Measurements from ENCODE around the gene PHYKPL.
"Not testable (repeated sequence)": the region's sequence is repeated elsewhere in the genome, so short reads cannot be mapped to it uniquely, and the experiment has no call there.

Gene PHYKPL

GRCh38 chr5:178231539-178232123 lies 971 bp downstream of the PHYKPL start:
- peak overlapping the region; percentile 99 for H3K4me3 ChIP-seq (ENCODE audit: low read depth, low read length, poor library complexity, severe bottlenecking)
- 0 out of 2 replicates have a peak, but pooled peaks cover 3% of the 10 kb centered on the region for H3F3A ChIP-seq (ENCODE audit: insufficient read depth, low read length)
- no peak overlapping the region for H2AFZ ChIP-seq (ENCODE audit: low read length)
- no peaks in the 10 kb centered on the region for H4K20me1 ChIP-seq (ENCODE audit: insufficient read depth, low read length)
- H3K9me3 ChIP-seq (ENCODE audit: low read length), result no peaks in the 10 kb centered on the region
- TF ChIP-seq EZH2 (IDR thresholded peaks at IDR 0.05; ENCODE audit: borderline replicate concordance, low read length) (no peak), CTCF (IDR thresholded peaks at IDR 0.05; ENCODE audit: low read length) (0 out of 2 replicates have a peak, but pooled peaks have one; percentile 7)
- H3K4me2 ChIP-seq (ENCODE audit: low read length), result peak overlapping the region; percentile 94
- H3K36me3 ChIP-seq (ENCODE audit: insufficient read depth, low read length), result peaks cover 47% of the 10 kb centered on the region
- H3K4me1 ChIP-seq (ENCODE audit: insufficient read depth, low read length, severe bottlenecking), result peaks cover 20% of the 10 kb centered on the region
- H3K9ac ChIP-seq (ENCODE audit: low read length), result peak overlapping the region; percentile 99
- no peaks in the 10 kb centered on the region for H3K9me2 ChIP-seq (ENCODE audit: low read depth, low read length)
- H3K27me3 ChIP-seq (ENCODE audit: insufficient read depth, low read length), result no peaks in the 10 kb centered on the region
- H3K27ac ChIP-seq (ENCODE audit: low read depth, low read length, poor library complexity, severe bottlenecking), result peak overlapping the region; percentile 0
- peaks cover 7% of the 10 kb centered on the region for H3K79me2 ChIP-seq (ENCODE audit: insufficient read depth, low read length)

GRCh38 chr5:178230879-178231538 lies 1.6 kb downstream of the PHYKPL start:
- Histone ChIP-seq H2AFZ (ENCODE audit: low read length) (no peak overlapping the region), H3K4me3 (ENCODE audit: low read depth, low read length, poor library complexity, severe bottlenecking) (peak overlapping the region; percentile 99), H3K79me2 (ENCODE audit: insufficient read depth, low read length) (peaks cover 7% of the 10 kb centered on the region), H3K27ac (ENCODE audit: low read depth, low read length, poor library complexity, severe bottlenecking) (peak overlapping the region; percentile 0), H3K9me2 (ENCODE audit: low read depth, low read length) (no peaks in the 10 kb centered on the region), H4K20me1 (ENCODE audit: insufficient read depth, low read length) (no peaks in the 10 kb centered on the region), H3K27me3 (ENCODE audit: insufficient read depth, low read length) (no peaks in the 10 kb centered on the region), H3K4me1 (ENCODE audit: insufficient read depth, low read length, severe bottlenecking) (peaks cover 20% of the 10 kb centered on the region), H3K9me3 (ENCODE audit: low read length) (no peaks in the 10 kb centered on the region), H3K9ac (ENCODE audit: low read length) (peak overlapping the region; percentile 99), H3F3A (ENCODE audit: insufficient read depth, low read length) (0 out of 2 replicates have a peak, but pooled peaks cover 3% of the 10 kb centered on the region), H3K36me3 (ENCODE audit: insufficient read depth, low read length) (peaks cover 50% of the 10 kb centered on the region), H3K4me2 (ENCODE audit: low read length) (peak overlapping the region; percentile 94)
- no peak for TF ChIP-seq EZH2 (IDR thresholded peaks at IDR 0.05; ENCODE audit: borderline replicate concordance, low read length)
- TF ChIP-seq CTCF (IDR thresholded peaks at IDR 0.05; ENCODE audit: low read length), result no peak

- H3K79me2 ChIP-seq (ENCODE audit: insufficient read depth, low read length), result peaks cover 7% of the 10 kb centered on the region
- no peak overlapping the region for H2AFZ ChIP-seq (ENCODE audit: low read length)
Measured at GRCh38 chr5:178229861-178230260, 2.7 kb downstream of the PHYKPL start.

GRCh38 chr5:178229111-178229510 lies 3.5 kb downstream of the PHYKPL start:
- H3K4me2 ChIP-seq (ENCODE audit: low read length); H3K79me2 ChIP-seq (ENCODE audit: insufficient read depth, low read length); H3K4me3 ChIP-seq (ENCODE audit: low read depth, low read length, poor library complexity, severe bottlenecking); H3K9me3 ChIP-seq (ENCODE audit: low read length); H3K27ac ChIP-seq (ENCODE audit: low read depth, low read length, poor library complexity, severe bottlenecking); H3F3A ChIP-seq (ENCODE audit: insufficient read depth, low read length); H3K27me3 ChIP-seq (ENCODE audit: insufficient read depth, low read length); H4K20me1 ChIP-seq (ENCODE audit: insufficient read depth, low read length); H3K9ac ChIP-seq (ENCODE audit: low read length); H3K9me2 ChIP-seq (ENCODE audit: low read depth, low read length); H2AFZ ChIP-seq (ENCODE audit: low read length): not testable (repeated sequence)
- peaks cover 20% of the 10 kb centered on the region for H3K4me1 ChIP-seq (ENCODE audit: insufficient read depth, low read length, severe bottlenecking)
- H3K36me3 ChIP-seq (ENCODE audit: insufficient read depth, low read length), result peaks cover 67% of the 10 kb centered on the region

More at GRCh38 chr5:178229861-178230260, 2.7 kb downstream of the PHYKPL start:
- Histone ChIP-seq H3K4me1 (ENCODE audit: insufficient read depth, low read length, severe bottlenecking) (peaks cover 20% of the 10 kb centered on the region), H3K9me2 (ENCODE audit: low read depth, low read length) (no peaks in the 10 kb centered on the region), H3K9ac (ENCODE audit: low read length) (peak overlapping the region; percentile 99; the same call in 1 of the 2 replicates), H4K20me1 (ENCODE audit: insufficient read depth, low read length) (no peaks in the 10 kb centered on the region), H3K9me3 (ENCODE audit: low read length) (no peaks in the 10 kb centered on the region), H3K4me3 (ENCODE audit: low read depth, low read length, poor library complexity, severe bottlenecking) (no peak overlapping the region), H3K4me2 (ENCODE audit: low read length) (peak overlapping the region; percentile 94; the same call in 1 of the 2 replicates), H3K27me3 (ENCODE audit: insufficient read depth, low read length) (no peaks in the 10 kb centered on the region), H3F3A (ENCODE audit: insufficient read depth, low read length) (0 out of 2 replicates have a peak, but pooled peaks cover 3% of the 10 kb centered on the region), H3K27ac (ENCODE audit: low read depth, low read length, poor library complexity, severe bottlenecking) (no peak overlapping the region), H3K36me3 (ENCODE audit: insufficient read depth, low read length) (peaks cover 60% of the 10 kb centered on the region)
- TF ChIP-seq EZH2 (IDR thresholded peaks at IDR 0.05; ENCODE audit: borderline replicate concordance, low read length), result no peak
- TF ChIP-seq CTCF (IDR thresholded peaks at IDR 0.05; ENCODE audit: low read length), result no peak
